ENCODE measurements around the gene WFDC6.
"Not testable (repeated sequence)": the region's sequence is repeated elsewhere in the genome, so short reads cannot be mapped to it uniquely, and the experiment has no call there.

Gene WFDC6

GRCh38 chr20:45539382-45539781, at the start of gene WFDC6:
TSS of gene WFDC6 (minus strand) at chr20:45539482. CDS start at chr20:45539407, 75 bp downstream.
- DNase-seq = no peak

GRCh38 chr20:45588800-45589199, 49.5 kb upstream of the WFDC6 start:
- no peak for DNase-seq

DNA sequence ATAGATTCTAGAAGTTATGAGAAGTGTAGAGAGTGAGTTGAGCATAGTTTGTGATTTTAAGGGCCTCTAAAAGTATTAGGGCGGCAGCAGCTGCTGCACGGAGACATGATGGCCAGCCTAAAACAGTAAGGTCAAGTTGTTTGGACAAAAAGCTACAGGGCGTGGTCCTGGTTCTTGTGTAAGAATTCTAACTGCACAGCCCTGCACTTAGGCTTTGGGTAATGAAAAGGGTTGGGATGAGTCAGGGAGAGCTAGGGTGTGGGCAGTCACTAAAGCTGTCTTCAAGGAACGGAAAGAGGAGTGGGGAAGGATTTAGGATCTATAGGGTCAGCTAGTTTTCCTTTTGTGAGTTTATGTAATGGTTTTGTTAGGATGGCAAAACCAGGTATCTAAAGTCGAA, 46.7 kb upstream of the WFDC6 start:
- not testable (repeated sequence) for DNase-seq

GRCh38 chr20:45584294-45584693, 45.0 kb upstream of the WFDC6 start:
- DNase-seq = not testable (repeated sequence)

DNA sequence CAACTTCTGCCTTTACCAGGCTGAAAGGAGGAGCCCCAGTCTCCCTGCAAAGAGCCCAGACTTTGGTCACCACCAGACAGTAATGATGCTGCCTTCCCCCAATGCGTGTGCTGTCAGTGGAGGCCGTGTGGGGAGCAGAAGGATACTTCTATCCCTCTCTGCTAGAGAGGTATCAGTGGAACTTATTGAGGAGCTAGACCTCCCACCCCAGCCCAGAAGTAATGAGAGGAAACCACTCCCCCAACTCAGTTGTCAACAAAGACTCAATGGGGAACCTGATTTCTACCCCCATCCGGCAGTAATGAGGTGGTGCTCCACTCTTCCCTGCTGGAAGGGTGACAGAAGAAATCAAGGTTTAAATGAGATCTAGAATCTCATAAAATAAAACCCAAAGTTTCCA, 44.2 kb upstream of the WFDC6 start:
- DNase-seq = no peak

- DNase-seq = no peak
These were observed 42.4 kb upstream of the WFDC6 start for GRCh38 chr20:45581702-45582101.

- no peak for DNase-seq
These were observed 39.9 kb upstream of the WFDC6 start, which contains the start of gene WFDC8 for GRCh38 chr20:45579184-45579583. TSS of gene WFDC8 (minus strand) at chr20:45579284. CDS start at chr20:45579247, 37 bp downstream.

GRCh38 chr20:45578231-45578630, 38.9 kb upstream of the WFDC6 start:
- DNase-seq = no peak

DNA sequence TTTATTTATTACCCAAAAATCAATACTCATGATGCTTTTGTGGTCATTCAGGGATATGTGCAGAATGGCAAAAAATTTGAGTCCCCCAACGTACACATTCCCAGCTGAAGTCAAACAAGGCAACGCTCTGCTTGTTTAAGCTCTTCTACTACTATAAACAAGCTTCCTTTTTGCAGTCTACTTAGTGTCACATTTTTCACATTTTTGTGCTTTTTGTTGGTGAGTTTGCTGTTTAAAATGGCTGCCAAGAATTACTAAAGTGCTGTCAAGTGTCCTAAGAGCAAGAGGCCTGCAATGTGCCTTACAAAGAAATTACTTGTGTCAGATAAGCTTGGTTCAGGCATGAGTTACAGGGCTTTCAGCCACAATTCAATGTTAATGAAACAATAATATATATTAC, 37.7 kb upstream of the WFDC6 start:
- DNase-seq = no peak

GRCh38 chr20:45575931-45576330, 36.6 kb upstream of the WFDC6 start:
- no peak for DNase-seq

- DNase-seq = not testable (repeated sequence)
These were observed 30.4 kb upstream of the WFDC6 start for GRCh38 chr20:45569650-45570049.

GRCh38 chr20:45564760-45565276, 25.5 kb upstream of the WFDC6 start:
- DNase-seq = no peak

- no peak for DNase-seq
These were observed 15.9 kb upstream of the WFDC6 start for GRCh38 chr20:45555198-45555597.

DNA sequence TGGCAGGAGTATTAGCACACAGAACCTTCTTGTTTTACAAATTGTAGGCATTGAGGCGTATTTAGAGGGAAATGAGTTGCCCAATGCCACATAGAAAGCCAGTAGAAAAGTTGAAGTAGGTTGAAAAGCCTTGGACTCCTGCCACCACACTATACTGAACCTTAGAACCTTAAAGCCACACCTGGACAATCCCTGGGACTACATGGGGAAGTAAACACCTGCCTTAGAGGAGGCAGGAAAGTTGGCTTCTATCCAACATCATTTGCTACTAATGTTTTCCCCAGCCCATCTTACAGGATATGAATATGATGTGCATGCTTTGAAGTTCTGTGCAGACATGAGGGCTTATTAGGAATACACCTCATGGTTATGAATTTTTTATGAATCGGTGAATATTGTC, 13.2 kb upstream of the WFDC6 start:
- DNase-seq = no peak

GRCh38 chr20:45550765-45551164, 11.5 kb upstream of the WFDC6 start:
- no peak for DNase-seq

DNA sequence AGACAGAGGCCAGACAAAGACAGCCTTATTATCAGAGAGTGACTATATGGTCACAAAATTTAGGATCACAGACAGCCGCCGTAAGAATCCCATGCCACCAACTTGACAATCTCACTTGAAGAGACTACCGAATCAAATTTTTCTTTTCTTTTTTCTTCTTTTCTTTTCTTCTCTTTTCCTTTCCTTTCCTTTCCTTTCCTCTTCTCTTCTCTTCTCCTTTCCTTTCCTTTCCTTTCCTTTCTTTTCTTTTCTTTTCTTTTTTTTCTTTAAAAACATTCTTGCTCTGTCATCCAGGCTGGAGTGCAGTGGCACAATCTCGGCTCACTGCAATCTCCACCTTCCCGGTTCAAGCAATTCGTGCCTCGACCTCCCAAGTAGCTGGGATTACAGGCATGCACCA, 9.1 kb upstream of the WFDC6 start:
- no peak for DNase-seq

- DNase-seq = no peak
These were observed 8.0 kb upstream of the WFDC6 start, which contains the start of gene EPPIN for GRCh38 chr20:45547206-45547770. TSS of gene EPPIN (minus strand) at chr20:45547401. CDS start at chr20:45547357, 44 bp downstream.

DNA sequence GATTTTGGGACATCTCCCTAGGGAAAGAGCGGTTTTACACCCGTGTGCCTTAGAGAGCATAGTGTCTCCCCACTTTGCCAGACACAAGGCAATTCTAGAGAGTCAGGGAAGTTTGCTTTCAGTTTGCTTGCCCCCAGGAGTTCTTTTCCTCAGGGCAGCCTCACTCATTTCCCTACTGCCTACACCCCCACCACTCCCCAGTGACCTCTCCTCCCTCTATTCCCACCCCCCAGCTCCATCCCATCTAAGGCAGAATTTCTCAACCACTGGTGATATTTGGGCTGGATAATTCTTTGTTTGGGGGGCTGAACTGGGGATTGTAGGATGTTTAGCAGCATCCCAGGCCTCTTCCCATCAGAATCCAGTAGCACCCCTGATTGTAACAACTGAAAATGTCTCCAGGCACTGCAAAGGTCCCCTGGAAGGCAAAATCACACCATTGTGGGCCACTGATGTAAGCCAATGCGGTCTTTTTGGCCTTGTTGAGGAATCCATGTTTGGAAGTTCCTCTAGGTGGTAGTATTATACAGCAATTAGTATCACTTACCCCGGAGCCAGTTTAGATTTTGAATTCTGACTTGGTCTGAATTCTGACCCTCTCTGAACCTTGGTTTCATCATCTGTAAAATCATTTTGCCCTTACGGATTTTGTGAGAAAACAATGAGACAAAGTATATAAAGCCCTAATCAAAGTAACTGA, 6.6 kb upstream of the WFDC6 start:
- DNase-seq = no peak

GRCh38 chr20:45545351-45545750, 6.1 kb upstream of the WFDC6 start:
- no peak for DNase-seq

DNA sequence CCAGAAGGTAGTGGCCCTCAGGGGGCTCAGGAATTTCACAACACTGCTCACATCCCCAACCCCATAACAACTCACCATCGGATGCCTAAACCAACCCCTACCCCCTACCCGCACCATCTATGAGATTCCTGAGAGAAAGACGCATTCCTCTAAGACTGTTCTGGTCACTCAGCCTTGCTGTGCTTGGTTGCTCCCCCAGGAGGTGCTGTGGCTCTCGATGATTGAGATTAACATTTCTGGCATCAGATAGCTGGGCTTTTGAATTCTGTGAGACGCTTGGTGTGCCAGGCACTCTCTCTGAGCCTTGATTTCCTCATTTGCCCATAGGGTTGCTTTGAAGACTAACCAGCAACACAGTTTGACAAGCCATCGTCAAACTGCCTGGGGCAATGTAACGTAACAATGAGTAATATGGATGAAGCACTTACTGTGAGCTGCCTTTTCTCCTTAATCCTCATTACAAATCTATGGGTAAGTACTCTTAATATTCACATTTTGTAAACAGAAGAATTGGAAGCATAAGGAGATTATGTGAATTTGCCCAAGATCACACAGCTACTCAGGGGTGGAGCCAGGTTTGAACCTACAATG, 978 bp downstream of the WFDC6 start:
- no peak for DNase-seq

- no peak for DNase-seq
These were observed 12.0 kb downstream of the WFDC6 start for GRCh38 chr20:45527294-45527693.

- no peak for DNase-seq
These were observed 15.5 kb downstream of the WFDC6 start for GRCh38 chr20:45523821-45524220.

DNA sequence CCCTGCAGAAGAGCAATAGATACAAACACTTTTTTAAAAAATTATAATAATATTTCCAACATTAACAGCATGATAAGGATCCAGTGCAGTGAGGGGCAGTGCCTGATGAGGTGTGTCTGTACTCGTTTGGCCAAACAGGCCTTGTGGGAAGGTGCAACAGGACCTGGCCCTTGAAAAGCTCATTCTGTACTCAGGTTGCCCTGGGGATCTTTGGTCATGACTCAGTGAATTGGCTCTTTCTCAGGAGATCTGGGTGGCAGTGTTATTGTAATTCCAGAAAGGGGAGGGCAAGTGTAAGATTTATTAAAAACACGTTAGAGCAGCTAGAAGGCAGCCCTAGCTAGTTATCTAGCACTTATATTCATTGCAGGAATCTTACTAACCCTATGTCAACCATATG, 21.0 kb downstream of the WFDC6 start:
- DNase-seq = no peak

Measured in stimulated activated CD4-positive, alpha-beta T cell treated with anti-CD3 and anti-CD28 coated beads, Interleukin-4, amount 100 ng/mL, for 24 hours (primary cell).